Neural cell (in vitro differentiated cells): Measurements from ENCODE around the gene PKDCC.

Experiments used
- CTCF ChIP-seq: fragments of 450-650 bp; IDR thresholded peaks from 2 replicates; pipeline ENCODE4 v1.5.1; 2014; ENCODE audit warnings: antibody characterized with exemption, mild to moderate bottlenecking, moderate library complexity; ENCODE audit not compliant: poor library complexity, severe bottlenecking
- EP300 ChIP-seq: fragments of 450-650 bp; conservative IDR thresholded peaks from 2 replicates; pipeline ENCODE4 v1.6.1; 2014; ENCODE audit warnings: antibody characterized with exemption, mild to moderate bottlenecking, moderate library complexity; ENCODE audit not compliant: poor library complexity, severe bottlenecking
- EZH2 ChIP-seq: fragments of 200-600, 300-800 bp; shearing (Covaris generic), sonication (generic); IDR thresholded peaks from 2 replicates; pipeline ENCODE4 v1.6.1; 2014; ENCODE audit warnings: antibody characterized with exemption, low read length, borderline replicate concordance, mild to moderate bottlenecking; ENCODE audit not compliant: insufficient read depth, poor library complexity, severe bottlenecking
- MXI1 ChIP-seq: fragments of 450-650 bp; conservative IDR thresholded peaks from 2 replicates; pipeline ENCODE4 v1.6.1; 2014; ENCODE audit warnings: antibody characterized with exemption, mild to moderate bottlenecking; ENCODE audit not compliant: poor library complexity, severe bottlenecking
- POLR2AphosphoS5 ChIP-seq: IDR thresholded peaks from 2 replicates; pipeline ENCODE4 v1.6.1; 2012
- RAD21 ChIP-seq: fragments of 450-650 bp; conservative IDR thresholded peaks from 2 replicates; pipeline ENCODE4 v1.6.1; 2014; ENCODE audit warnings: antibody characterized with exemption, mild to moderate bottlenecking, moderate library complexity
- REST ChIP-seq: IDR thresholded peaks from 2 replicates; pipeline ENCODE4 v1.6.1; 2012; ENCODE audit warnings: borderline replicate concordance
- TAF1 ChIP-seq: IDR thresholded peaks from 2 replicates; pipeline ENCODE4 v1.6.1; 2012; ENCODE audit warnings: low read depth

GRCh38 chr2:42041377-42042127 is 6.3 kb upstream of the PKDCC start:
- TF ChIP-seq EP300 (no peak), CTCF (no peak), MXI1 (no peak), RAD21 (no peak), POLR2AphosphoS5 (no peak), EZH2 (no peak), TAF1 (no peak), REST (no peak)
